OCI-LY3 (cell line): ENCODE results near the gene XPO5.

Experiments used
- EZH2phosphoT487 ChIP-seq: fragments of 200-600 bp; shearing (Covaris generic); IDR thresholded peaks from 2 replicates; pipeline ENCODE4 v1.6.1; 2018; ENCODE audit warnings: antibody characterized with exemption, mixed run types, low read depth
- TF ChIP-seq, protein P1 (sequence below): fragments of 200-600, 300-600 bp; sonication (generic); IDR thresholded peaks from 2 replicates; pipeline ENCODE4 v1.5.1; 2014; ENCODE audit warnings: antibody characterized with exemption, low read length, low read depth

DNA sequence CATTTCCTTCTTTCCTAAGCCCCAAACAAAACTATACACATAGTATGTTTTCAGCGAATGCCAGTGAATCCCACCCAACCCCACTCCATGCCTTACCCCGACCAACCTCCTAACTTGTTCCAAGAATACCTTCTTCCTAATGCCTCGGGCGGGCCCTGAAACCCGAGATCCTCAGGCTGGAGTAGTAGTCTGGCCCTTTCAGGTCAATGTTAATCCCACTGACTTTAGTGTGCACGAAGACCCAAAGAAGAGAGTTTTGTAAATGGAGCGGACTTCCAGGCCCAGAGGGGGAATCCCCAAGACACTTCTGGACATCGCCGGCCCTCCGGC lies 59.5 kb downstream of the XPO5 start:
- TF ChIP-seq, protein P1, sequence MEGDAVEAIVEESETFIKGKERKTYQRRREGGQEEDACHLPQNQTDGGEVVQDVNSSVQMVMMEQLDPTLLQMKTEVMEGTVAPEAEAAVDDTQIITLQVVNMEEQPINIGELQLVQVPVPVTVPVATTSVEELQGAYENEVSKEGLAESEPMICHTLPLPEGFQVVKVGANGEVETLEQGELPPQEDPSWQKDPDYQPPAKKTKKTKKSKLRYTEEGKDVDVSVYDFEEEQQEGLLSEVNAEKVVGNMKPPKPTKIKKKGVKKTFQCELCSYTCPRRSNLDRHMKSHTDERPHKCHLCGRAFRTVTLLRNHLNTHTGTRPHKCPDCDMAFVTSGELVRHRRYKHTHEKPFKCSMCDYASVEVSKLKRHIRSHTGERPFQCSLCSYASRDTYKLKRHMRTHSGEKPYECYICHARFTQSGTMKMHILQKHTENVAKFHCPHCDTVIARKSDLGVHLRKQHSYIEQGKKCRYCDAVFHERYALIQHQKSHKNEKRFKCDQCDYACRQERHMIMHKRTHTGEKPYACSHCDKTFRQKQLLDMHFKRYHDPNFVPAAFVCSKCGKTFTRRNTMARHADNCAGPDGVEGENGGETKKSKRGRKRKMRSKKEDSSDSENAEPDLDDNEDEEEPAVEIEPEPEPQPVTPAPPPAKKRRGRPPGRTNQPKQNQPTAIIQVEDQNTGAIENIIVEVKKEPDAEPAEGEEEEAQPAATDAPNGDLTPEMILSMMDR: no peak
- no peak for TF ChIP-seq EZH2phosphoT487
